IPS-11a (cell line): ENCODE measurements around the gene GRWD1.

Source experiments
- H3K4me3 ChIP-seq: one replicate; pipeline ENCODE4 v1.5.1; 2013; ENCODE audit warnings: low read depth, low read length, control low read depth

GRWD1 gene

GRCh38 chr19:48421548-48421947 lies 24.2 kb upstream of the GRWD1 start:
- H3K4me3 ChIP-seq: no peak overlapping the region

- H3K4me3 ChIP-seq: no peak overlapping the region
Measured at GRCh38 chr19:48424694-48425219, 21.0 kb upstream of the GRWD1 start.

DNA sequence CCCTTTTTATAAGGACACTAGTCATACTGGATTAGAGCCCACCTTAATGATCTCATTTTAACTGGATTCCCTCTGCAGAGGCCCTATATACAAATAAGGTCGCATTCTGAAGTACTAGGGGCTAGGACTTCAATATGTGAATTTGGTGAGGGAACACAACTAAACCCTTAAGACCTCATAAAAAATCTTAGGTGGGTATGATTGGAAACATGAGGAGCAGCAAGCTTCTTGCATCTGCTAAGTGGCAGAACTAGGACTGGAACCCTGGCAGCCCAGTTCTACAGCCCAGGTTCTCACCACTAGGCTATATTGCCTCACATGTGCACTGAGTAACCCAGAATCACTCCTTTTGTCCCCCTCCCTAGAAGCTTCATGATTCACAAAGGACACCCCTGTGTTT lies 17.1 kb upstream of the GRWD1 start:
- no peak overlapping the region for H3K4me3 ChIP-seq

GRCh38 chr19:48433337-48433736 lies 12.4 kb upstream of the GRWD1 start:
- no peak overlapping the region for H3K4me3 ChIP-seq

DNA sequence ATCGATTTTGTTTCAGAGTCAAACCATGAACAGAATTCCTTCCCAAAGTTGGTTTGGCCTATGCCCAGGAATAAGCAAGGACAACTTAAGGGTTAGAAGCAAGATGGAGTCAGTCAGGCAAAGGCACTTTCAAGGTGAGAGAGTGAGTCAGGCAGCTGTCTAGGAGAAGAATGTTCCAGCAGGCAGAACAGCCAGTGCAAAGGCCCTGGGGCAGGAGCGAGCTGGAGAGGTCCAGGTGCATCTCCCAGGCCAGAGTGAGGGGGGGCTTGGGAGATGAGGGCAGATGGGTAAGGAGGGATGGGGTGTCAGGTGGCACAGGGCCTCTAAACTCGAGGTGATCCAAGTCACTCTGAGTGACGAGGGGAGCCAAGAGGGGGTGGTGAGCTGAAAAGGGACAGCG lies 9.2 kb upstream of the GRWD1 start:
- no peak overlapping the region for H3K4me3 ChIP-seq

DNA sequence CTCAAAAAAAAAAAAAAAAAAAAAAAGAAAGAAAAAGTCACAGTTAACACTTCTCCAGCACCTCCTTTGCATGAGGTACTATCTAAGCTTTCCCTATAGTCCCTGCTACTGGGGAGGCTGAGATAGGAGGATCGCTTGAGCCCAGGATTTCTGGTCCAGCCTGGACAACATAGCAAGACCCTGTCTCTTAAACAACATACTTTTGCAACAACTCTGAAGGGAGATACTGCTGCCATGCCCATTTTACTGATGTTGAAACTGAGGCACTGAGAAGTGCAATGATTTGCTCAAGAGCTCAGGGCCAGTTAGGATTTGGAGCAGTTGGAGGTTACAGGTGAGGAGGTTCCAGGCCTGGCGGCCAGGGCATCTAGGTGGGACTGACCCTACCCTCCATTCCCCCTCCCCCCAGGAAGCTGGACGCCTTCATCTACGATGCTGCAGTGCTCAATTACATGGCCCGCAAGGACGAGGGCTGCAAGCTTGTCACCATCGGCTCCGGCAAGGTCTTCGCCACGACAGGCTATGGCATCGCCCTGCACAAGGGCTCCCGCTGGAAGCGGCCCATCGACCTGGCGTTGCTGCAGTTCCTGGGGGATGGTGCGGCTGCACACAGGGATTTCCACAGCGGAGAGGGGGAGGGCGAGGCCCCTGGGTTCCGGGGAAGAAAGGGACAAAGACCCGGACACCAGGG lies 4.3 kb upstream of the GRWD1 start:
- H3K4me3 ChIP-seq: no peak overlapping the region

- H3K4me3 ChIP-seq: no peak overlapping the region
Measured at GRCh38 chr19:48442116-48443035, 3.4 kb upstream of the GRWD1 start.

DNA sequence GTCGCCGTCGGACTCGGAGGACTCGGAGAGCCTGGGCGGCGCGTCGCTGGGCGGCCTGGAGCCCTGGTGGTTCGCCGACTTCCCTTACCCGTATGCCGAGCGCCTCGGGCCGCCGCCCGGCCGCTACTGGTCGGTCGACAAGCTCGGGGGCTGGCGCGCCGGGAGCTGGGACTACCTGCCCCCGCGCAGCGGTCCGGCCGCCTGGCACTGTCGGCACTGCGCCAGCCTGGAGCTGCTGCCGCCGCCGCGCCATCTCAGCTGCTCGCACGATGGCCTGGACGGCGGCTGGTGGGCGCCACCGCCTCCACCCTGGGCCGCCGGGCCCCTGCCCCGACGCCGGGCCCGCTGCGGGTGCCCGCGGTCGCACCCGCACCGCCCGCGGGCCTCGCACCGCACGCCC lies 2.5 kb upstream of the GRWD1 start:
- no peak overlapping the region for H3K4me3 ChIP-seq

DNA sequence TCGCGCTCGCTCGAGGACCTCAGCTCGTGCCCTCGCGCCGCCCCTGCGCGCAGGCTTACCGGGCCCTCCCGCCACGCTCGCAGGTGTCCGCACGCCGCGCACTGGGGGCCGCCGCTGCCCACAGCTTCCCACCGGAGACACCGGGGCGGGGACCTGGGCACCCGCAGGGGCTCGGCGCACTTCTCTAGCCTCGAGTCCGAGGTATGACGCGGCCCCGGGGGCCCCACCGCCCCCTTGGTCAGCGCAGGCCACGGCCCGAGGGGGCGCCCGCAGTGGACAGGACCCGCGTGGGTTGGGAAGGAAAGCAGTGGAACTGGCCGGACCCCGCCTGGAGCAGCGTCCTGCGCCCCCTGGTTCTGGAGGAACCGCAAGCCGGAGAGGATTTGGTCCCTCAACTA lies 2.1 kb upstream of the GRWD1 start:
- no peak overlapping the region for H3K4me3 ChIP-seq

- no peak overlapping the region for H3K4me3 ChIP-seq
Measured at GRCh38 chr19:48444129-48444935, 1.5 kb upstream of the GRWD1 start.

DNA sequence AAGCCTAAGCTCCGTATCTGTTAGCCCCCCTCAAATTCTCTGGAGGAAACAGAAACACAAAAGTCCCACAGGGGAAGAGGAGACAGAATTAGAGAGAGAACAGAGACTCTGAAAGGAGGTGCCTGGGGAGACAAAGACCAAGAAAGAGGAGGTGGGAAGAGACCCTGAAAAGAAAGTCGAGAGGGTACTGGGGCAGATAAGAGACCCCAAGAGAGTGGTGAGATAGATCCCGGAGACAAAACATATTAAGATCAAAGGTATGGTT lies 915 bp upstream of the GRWD1 start:
- no peak overlapping the region for H3K4me3 ChIP-seq

- H3K4me3 ChIP-seq: peak overlapping the region; percentile 98
Measured at GRCh38 chr19:48445256-48445605, 552 bp upstream of the GRWD1 start.

- H3K4me3 ChIP-seq: peak overlapping the region; percentile 98
Measured at GRCh38 chr19:48446579-48446978, 796 bp downstream of the GRWD1 start.

DNA sequence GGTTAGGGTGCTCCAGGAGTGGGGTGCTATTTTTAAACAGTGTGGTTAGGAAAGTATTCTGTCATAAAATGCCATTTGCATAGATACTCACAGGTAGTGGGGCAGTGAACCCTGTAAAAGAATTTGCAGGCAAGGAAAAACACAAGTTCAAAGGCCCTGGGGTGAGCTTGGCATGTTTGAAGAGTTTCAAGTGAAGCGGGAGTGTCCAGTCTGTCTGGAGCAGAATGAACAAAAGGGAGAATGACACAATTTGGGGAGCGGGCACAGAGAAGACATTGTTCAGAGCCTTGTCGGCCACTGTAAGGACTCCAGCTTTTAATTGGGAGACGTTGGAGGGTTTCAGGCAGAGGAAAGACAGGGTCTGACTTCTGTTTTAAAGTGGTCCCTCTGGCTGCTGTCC lies 2.8 kb downstream of the GRWD1 start:
- H3K4me3 ChIP-seq: no peak overlapping the region

DNA sequence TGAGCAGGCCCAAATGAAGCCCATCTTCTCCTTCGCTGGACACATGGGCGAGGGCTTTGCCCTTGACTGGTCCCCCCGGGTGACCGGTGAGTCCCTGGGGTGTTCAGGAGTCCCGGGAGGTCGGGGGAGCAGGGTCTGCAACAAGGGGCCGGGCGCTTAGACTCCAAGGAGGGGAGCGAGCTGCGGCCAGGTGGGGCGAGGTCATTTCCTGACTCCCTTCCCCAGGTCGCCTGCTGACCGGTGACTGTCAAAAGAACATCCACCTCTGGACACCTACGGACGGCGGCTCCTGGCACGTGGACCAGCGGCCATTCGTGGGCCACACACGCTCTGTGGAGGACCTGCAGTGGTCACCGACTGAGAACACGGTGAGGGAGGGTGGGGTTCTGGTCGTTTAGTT lies 4.7 kb downstream of the GRWD1 start:
- H3K4me3 ChIP-seq: no peak overlapping the region

DNA sequence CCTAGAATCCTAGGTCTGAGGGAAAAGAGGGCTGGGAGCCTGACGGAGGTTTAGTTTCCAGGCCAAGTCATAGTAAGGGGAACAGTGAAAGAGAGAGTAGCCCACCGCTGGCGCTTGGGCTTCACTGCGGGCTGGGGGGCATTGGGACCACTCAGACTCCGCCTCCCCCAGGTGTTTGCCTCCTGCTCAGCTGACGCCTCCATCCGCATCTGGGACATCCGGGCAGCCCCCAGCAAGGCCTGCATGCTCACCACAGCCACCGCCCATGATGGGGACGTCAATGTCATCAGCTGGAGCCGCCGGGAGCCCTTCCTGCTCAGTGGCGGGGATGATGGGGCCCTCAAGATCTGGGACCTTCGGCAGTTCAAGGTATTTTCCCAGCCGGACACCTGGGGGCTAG lies 5.1 kb downstream of the GRWD1 start:
- H3K4me3 ChIP-seq: no peak overlapping the region

DNA sequence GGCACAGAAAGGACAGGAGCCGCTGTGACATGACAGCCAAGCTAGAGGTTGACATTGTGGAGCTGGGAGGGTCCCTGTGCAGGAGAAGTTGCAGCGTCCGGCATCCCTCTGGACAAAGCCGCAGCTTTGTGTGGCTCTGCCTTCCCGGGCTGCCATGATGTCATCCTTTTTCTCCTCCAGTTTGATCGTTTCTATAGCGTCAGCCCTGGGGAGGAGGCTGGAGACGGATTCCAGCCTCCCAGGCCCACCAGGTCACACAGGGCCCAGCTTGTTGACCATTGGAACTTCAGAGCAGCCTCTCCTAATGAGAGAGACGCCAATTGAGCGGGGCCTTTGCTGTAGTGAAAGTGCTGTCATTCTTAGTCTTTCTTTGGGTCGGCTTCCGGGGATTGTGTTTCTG lies 5.8 kb downstream of the GRWD1 start:
- H3K4me3 ChIP-seq: no peak overlapping the region

DNA sequence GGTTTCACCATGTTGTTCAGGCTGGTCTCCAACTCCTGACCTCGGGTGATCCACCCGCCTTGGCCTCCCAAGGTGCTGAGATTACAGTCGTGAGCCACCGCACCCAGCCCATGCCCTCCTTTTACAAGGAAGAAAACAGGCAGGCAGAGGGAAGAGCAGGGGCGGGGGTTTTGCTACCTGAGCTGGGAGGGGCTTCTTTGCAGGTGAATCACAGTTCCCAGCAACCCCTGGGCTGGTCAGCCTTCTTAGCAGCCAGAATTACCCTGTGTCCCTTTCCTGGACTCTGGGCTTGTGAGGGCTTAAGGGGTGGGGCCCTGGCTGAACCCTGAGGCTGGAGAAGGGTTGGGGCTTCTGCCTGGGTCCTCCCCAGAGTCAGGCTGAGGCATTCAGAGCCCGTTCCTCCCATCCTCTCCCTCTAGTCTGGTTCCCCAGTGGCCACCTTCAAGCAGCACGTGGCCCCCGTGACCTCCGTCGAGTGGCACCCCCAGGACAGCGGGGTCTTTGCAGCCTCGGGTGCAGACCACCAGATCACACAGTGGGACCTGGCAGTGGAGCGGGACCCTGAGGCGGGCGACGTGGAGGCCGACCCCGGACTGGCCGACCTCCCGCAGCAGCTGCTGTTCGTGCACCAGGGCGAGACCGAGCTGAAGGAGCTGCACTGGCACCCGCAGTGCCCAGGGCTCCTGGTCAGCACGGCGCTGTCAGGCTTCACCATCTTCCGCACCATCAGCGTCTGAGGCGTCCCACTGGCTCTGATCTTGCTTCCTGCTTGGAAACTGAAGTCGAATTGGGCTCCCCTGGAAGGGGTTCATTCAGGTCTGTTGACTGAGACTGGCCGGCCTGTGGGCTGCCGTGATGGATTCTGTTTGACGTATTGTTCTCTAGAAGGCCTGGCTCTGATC lies 6.8 kb downstream of the GRWD1 start:
- no peak overlapping the region for H3K4me3 ChIP-seq

DNA sequence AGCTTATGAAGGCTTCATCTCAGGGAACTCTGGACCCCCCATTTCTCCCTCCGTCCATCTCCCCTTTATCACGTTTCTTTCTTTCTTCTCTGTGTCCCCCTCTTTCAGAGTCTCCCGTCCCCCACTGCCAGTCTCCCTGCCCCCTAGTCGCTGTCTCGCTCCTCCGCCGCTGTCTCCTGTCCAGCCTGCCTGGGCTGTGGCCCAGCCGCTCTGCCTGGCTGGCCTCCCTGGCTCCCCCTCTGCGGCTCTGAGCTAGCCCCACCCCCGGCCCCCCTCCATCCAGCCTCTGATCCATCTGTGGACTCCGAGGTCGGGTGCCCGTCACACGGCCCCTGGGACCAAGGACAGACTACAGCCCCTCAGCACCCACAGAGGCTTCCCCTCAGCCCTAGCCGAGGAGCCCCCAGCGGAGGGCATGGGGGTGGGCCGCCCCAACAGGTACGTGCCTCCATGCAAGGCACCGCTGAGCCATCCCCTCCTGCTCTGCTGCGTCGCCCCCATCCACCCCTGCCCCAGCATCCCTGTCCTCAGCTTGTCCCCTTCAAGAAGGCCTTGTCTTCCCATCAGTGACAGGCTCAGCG lies 8.5 kb downstream of the GRWD1 start:
- H3K4me3 ChIP-seq: no peak overlapping the region

- no peak within 1 kb of the TSS for H3K4me3 ChIP-seq
Measured at GRCh38 chr19:48455171-48455907, 9.6 kb downstream of the GRWD1 start, which contains the start of gene KCNJ14. KCNJ14 (plus strand) TSS chr19:48455574; CDS start chr19:48461725, 6,151 bp downstream.
